Measurements from ENCODE around the gene RORB.

Gene RORB

GRCh38 chr9:74573640-74574191, 76.6 kb downstream of the RORB start:
- no peak overlapping the region for H3K14ac ChIP-seq (ENCODE audit: low read length)
- no peak overlapping the region for H4K8ac ChIP-seq (ENCODE audit: low read depth, low read length)
- H3K9ac ChIP-seq (ENCODE audit: low read length): no peak overlapping the region
- no peak overlapping the region for H2BK5ac ChIP-seq (ENCODE audit: low read depth, low read length, poor library complexity)
- H3K4me3 ChIP-seq (ENCODE audit: low read depth, low read length): no peak overlapping the region
- H2BK12ac ChIP-seq (ENCODE audit: low read length): no peak overlapping the region
- no peaks in the 10 kb centered on the region for H3K36me3 ChIP-seq (ENCODE audit: control insufficient read depth in 1 of 2, insufficient read depth in 2 of 2, low read length in 2 of 2)
- H3K9me3 ChIP-seq (ENCODE audit: insufficient read depth, low read depth, low read length): no peaks in the 10 kb centered on the region
- H3K79me2 ChIP-seq (ENCODE audit: control insufficient read depth, insufficient read depth, low read length, poor library complexity): no peaks in the 10 kb centered on the region
- H3K4ac ChIP-seq (ENCODE audit: low read depth, low read length): no peak overlapping the region
- no peak overlapping the region for H4K91ac ChIP-seq (ENCODE audit: low read depth, low read length)
- no CpG with 5 or more reads among the region's 8 CpGs for WGBS (ENCODE audit: extremely low coverage, insufficient coverage, insufficient read length)
- H3K27me3 ChIP-seq (ENCODE audit: insufficient read depth, low read length): no peaks in the 10 kb centered on the region
- H2BK120ac ChIP-seq (ENCODE audit: insufficient read depth, low read length, poor library complexity): no peak overlapping the region
- H4K12ac ChIP-seq (ENCODE audit: low read depth, low read length): no peak overlapping the region
- H3K4me1 ChIP-seq (ENCODE audit: control insufficient read depth in 1 of 2, insufficient read depth in 2 of 2, low read length in 2 of 2): no peaks in the 10 kb centered on the region
- DNase-seq: no peak
- no peak overlapping the region for H2AK5ac ChIP-seq (ENCODE audit: low read length)
- H3K18ac ChIP-seq (ENCODE audit: low read length): no peak overlapping the region
- H2AFZ ChIP-seq (ENCODE audit: insufficient read depth, low read length, poor library complexity): no peak overlapping the region
- H3K79me1 ChIP-seq (ENCODE audit: low read length): no peaks in the 10 kb centered on the region
- no peak overlapping the region for H3K4me2 ChIP-seq (ENCODE audit: low read length)
- H3K23ac ChIP-seq (ENCODE audit: low read length): no peak overlapping the region
- H3K27ac ChIP-seq (ENCODE audit: low read depth, low read length): no peak overlapping the region

- DNase-seq: no peak
- no peak overlapping the region for H2AK5ac ChIP-seq (ENCODE audit: low read length)
- H3K36me3 ChIP-seq (ENCODE audit: control insufficient read depth in 1 of 2, insufficient read depth in 2 of 2, low read length in 2 of 2): no peaks in the 10 kb centered on the region
- H3K27ac ChIP-seq (ENCODE audit: low read depth, low read length): no peak overlapping the region
- no peak overlapping the region for H4K12ac ChIP-seq (ENCODE audit: low read depth, low read length)
- no peak overlapping the region for H4K91ac ChIP-seq (ENCODE audit: low read depth, low read length)
- H3K27me3 ChIP-seq (ENCODE audit: insufficient read depth, low read length): no peaks in the 10 kb centered on the region
- no peaks in the 10 kb centered on the region for H3K4me1 ChIP-seq (ENCODE audit: control insufficient read depth in 1 of 2, insufficient read depth in 2 of 2, low read length in 2 of 2)
- H3K9me3 ChIP-seq (ENCODE audit: insufficient read depth, low read depth, low read length): no peaks in the 10 kb centered on the region
- H3K14ac ChIP-seq (ENCODE audit: low read length): no peak overlapping the region
- no peak overlapping the region for H4K8ac ChIP-seq (ENCODE audit: low read depth, low read length)
- no CpG with 5 or more reads among the region's 1 CpG for WGBS (ENCODE audit: extremely low coverage, insufficient coverage, insufficient read length)
- no peaks in the 10 kb centered on the region for H3K79me1 ChIP-seq (ENCODE audit: low read length)
- H2AFZ ChIP-seq (ENCODE audit: insufficient read depth, low read length, poor library complexity): no peak overlapping the region
- H2BK120ac ChIP-seq (ENCODE audit: insufficient read depth, low read length, poor library complexity): no peak overlapping the region
- no peak overlapping the region for H2BK12ac ChIP-seq (ENCODE audit: low read length)
- no peak overlapping the region for H3K9ac ChIP-seq (ENCODE audit: low read length)
- no peak overlapping the region for H2BK5ac ChIP-seq (ENCODE audit: low read depth, low read length, poor library complexity)
- no peak overlapping the region for H3K4ac ChIP-seq (ENCODE audit: low read depth, low read length)
- H3K4me2 ChIP-seq (ENCODE audit: low read length): no peak overlapping the region
- H3K18ac ChIP-seq (ENCODE audit: low read length): no peak overlapping the region
- H3K4me3 ChIP-seq (ENCODE audit: low read depth, low read length): no peak overlapping the region
- H3K79me2 ChIP-seq (ENCODE audit: control insufficient read depth, insufficient read depth, low read length, poor library complexity): no peaks in the 10 kb centered on the region
- H3K23ac ChIP-seq (ENCODE audit: low read length): no peak overlapping the region
These were observed 79.0 kb downstream of the RORB start for GRCh38 chr9:74576176-74576575.

- no peak overlapping the region for H4K91ac ChIP-seq (ENCODE audit: low read depth, low read length)
- no peak overlapping the region for H3K4me2 ChIP-seq (ENCODE audit: low read length)
- no peak overlapping the region for H3K14ac ChIP-seq (ENCODE audit: low read length)
- H3K27ac ChIP-seq (ENCODE audit: low read depth, low read length): no peak overlapping the region
- H3K79me2 ChIP-seq (ENCODE audit: control insufficient read depth, insufficient read depth, low read length, poor library complexity): no peaks in the 10 kb centered on the region
- no peak overlapping the region for H3K23ac ChIP-seq (ENCODE audit: low read length)
- no peak overlapping the region for H2BK5ac ChIP-seq (ENCODE audit: low read depth, low read length, poor library complexity)
- no peaks in the 10 kb centered on the region for H3K9me3 ChIP-seq (ENCODE audit: insufficient read depth, low read depth, low read length)
- H4K12ac ChIP-seq (ENCODE audit: low read depth, low read length): no peak overlapping the region
- H2AFZ ChIP-seq (ENCODE audit: insufficient read depth, low read length, poor library complexity): no peak overlapping the region
- no peak overlapping the region for H3K18ac ChIP-seq (ENCODE audit: low read length)
- H4K8ac ChIP-seq (ENCODE audit: low read depth, low read length): no peak overlapping the region
- WGBS (ENCODE audit: extremely low coverage, insufficient coverage, insufficient read length): no CpG with 5 or more reads among the region's 1 CpG
- H3K79me1 ChIP-seq (ENCODE audit: low read length): no peaks in the 10 kb centered on the region
- H3K36me3 ChIP-seq (ENCODE audit: control insufficient read depth in 1 of 2, insufficient read depth in 2 of 2, low read length in 2 of 2): no peaks in the 10 kb centered on the region
- no peak overlapping the region for H3K9ac ChIP-seq (ENCODE audit: low read length)
- no peaks in the 10 kb centered on the region for H3K27me3 ChIP-seq (ENCODE audit: insufficient read depth, low read length)
- H2BK120ac ChIP-seq (ENCODE audit: insufficient read depth, low read length, poor library complexity): no peak overlapping the region
- DNase-seq: peak in 1 of 2 donors; percentile 24
- no peak overlapping the region for H2AK5ac ChIP-seq (ENCODE audit: low read length)
- no peak overlapping the region for H3K4me3 ChIP-seq (ENCODE audit: low read depth, low read length)
- H2BK12ac ChIP-seq (ENCODE audit: low read length): no peak overlapping the region
- H3K4me1 ChIP-seq (ENCODE audit: control insufficient read depth in 1 of 2, insufficient read depth in 2 of 2, low read length in 2 of 2): no peaks in the 10 kb centered on the region
- H3K4ac ChIP-seq (ENCODE audit: low read depth, low read length): no peak overlapping the region
These were observed 80.8 kb downstream of the RORB start for GRCh38 chr9:74577956-74578355.

GRCh38 chr9:74589576-74589975, 92.4 kb downstream of the RORB start:
- no peaks in the 10 kb centered on the region for H3K36me3 ChIP-seq (ENCODE audit: control insufficient read depth in 1 of 2, insufficient read depth in 2 of 2, low read length in 2 of 2)
- no peaks in the 10 kb centered on the region for H3K79me1 ChIP-seq (ENCODE audit: low read length)
- no peak for DNase-seq
- no peak overlapping the region for H3K4me3 ChIP-seq (ENCODE audit: low read depth, low read length)
- no peak overlapping the region for H3K4ac ChIP-seq (ENCODE audit: low read depth, low read length)
- H3K27me3 ChIP-seq (ENCODE audit: insufficient read depth, low read length): no peaks in the 10 kb centered on the region
- H2BK120ac ChIP-seq (ENCODE audit: insufficient read depth, low read length, poor library complexity): no peak overlapping the region
- no peak overlapping the region for H3K9ac ChIP-seq (ENCODE audit: low read length)
- no peak overlapping the region for H3K14ac ChIP-seq (ENCODE audit: low read length)
- H3K4me2 ChIP-seq (ENCODE audit: low read length): no peak overlapping the region
- H3K4me1 ChIP-seq (ENCODE audit: control insufficient read depth in 1 of 2, insufficient read depth in 2 of 2, low read length in 2 of 2): no peaks in the 10 kb centered on the region
- no peak overlapping the region for H2AFZ ChIP-seq (ENCODE audit: insufficient read depth, low read length, poor library complexity)
- H3K27ac ChIP-seq (ENCODE audit: low read depth, low read length): no peak overlapping the region
- WGBS (ENCODE audit: extremely low coverage, insufficient coverage, insufficient read length): no CpG with 5 or more reads among the region's 5 CpGs
- H2BK5ac ChIP-seq (ENCODE audit: low read depth, low read length, poor library complexity): no peak overlapping the region
- no peak overlapping the region for H2AK5ac ChIP-seq (ENCODE audit: low read length)
- no peak overlapping the region for H4K8ac ChIP-seq (ENCODE audit: low read depth, low read length)
- no peak overlapping the region for H4K91ac ChIP-seq (ENCODE audit: low read depth, low read length)
- H3K23ac ChIP-seq (ENCODE audit: low read length): no peak overlapping the region
- H3K18ac ChIP-seq (ENCODE audit: low read length): no peak overlapping the region
- H4K12ac ChIP-seq (ENCODE audit: low read depth, low read length): peak overlapping the region; percentile 43
- H2BK12ac ChIP-seq (ENCODE audit: low read length): no peak overlapping the region
- no peaks in the 10 kb centered on the region for H3K79me2 ChIP-seq (ENCODE audit: control insufficient read depth, insufficient read depth, low read length, poor library complexity)
- no peaks in the 10 kb centered on the region for H3K9me3 ChIP-seq (ENCODE audit: insufficient read depth, low read depth, low read length)

Data from trophoblast cell (in vitro differentiated cells and primary cell).